Sciatic nerve (tissue), 2 donors: ENCODE results near the gene RHD. TPM values are rescaled to one million over a fixed set of nuclear protein-coding genes. Genes with fewer than 3 reads are reported as not detected.
A peak's percentile ranks its signal among the peaks of the same experiment; 100 is the strongest.
"Not testable (repeated sequence)": the region's sequence is repeated elsewhere in the genome, so short reads cannot be mapped to it uniquely, and the experiment has no call there.

Source experiments
- ATAC-seq: fragments of 200-7000 bp; cut with Tn5 transposase; one replicate; pipeline ENCODE4 v1.9.1; 2020; ENCODE audit warnings: mild to moderate bottlenecking, moderate library complexity
- DNase-seq: peaks from one replicate; pipeline ENCODE4 v3.0.0-alpha.2; 2020; ENCODE audit warnings: low spot score
- intact Hi-C: fragments of 100-400 bp; cut with DNase I; formaldehyde crosslinking; loops from one replicate; pipeline ENCODE4 v1.14.2; 2022
- total RNA-seq: library from RNA; stranded (reverse); fragmentation: NEBNext Ultra II Directional; extraction: Animal tissue kit (Norgen Biotek cat#: 25700); gene quantifications from one replicate; pipeline ENCODE4 v1.2.1, GENCODE V29; 2021
- donor health status: DM: no; HTN: no; CAD: no.
- donor health status: DM: no; HTN: no; CAD: no.

RHD gene
- total RNA-seq, 1 donor from 2014 or later, result 0.27 TPM

- DNase-seq (no peak), ATAC-seq (no peak)
- intact Hi-C loops, result no loop called here
Observed at GRCh38 chr1:25255706-25256577, 16.4 kb upstream of the RHD start.

DNA sequence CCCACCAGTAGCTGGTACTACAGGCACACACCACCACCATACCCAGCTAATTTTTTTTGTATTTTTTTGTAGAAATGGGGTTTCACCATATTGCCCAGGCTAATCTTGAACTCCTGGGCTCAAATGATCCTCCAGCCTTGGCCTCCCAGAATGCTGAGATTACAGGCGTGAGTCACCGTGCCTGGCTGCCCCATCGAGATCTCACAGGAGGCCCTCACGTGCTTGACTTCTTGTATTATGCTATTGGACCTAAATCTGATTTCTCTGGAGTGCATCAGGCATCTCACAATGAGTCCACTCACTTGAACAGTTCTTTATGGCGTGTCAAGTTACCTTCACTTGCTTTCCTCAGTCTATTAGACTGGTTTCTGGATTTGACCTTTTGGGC lies 15.7 kb upstream of the RHD start:
- ATAC-seq (no peak), DNase-seq (no peak)
- intact Hi-C loops, result no loop called here

- intact Hi-C loops, result no loop called here
- DNase-seq (no peak), ATAC-seq (no peak)
Observed at GRCh38 chr1:25257196-25257595, 15.1 kb upstream of the RHD start.

GRCh38 chr1:25259813-25260212 lies 12.5 kb upstream of the RHD start:
- intact Hi-C loops, ATAC-seq, DNase-seq: not testable (repeated sequence)

GRCh38 chr1:25260336-25260735 lies 12.0 kb upstream of the RHD start:
- intact Hi-C loops, result not testable (repeated sequence)

GRCh38 chr1:25266554-25267287 lies 5.6 kb upstream of the RHD start:
- peak; percentile 78 for ATAC-seq
- DNase-seq, intact Hi-C loops: not testable (repeated sequence)

More at GRCh38 chr1:25260336-25260735, 12.0 kb upstream of the RHD start:
- DNase-seq, ATAC-seq: not testable (repeated sequence)

- peak; percentile 99 for ATAC-seq
- intact Hi-C loops, result not testable (repeated sequence)
- DNase-seq, result peak; percentile 82
Observed at GRCh38 chr1:25267288-25268142, 4.8 kb upstream of the RHD start.

GRCh38 chr1:25268143-25268760 lies 4.1 kb upstream of the RHD start:
- ATAC-seq, DNase-seq, intact Hi-C loops: not testable (repeated sequence)

- ATAC-seq, intact Hi-C loops, DNase-seq: not testable (repeated sequence)
Observed at GRCh38 chr1:25275648-25276047, 3.3 kb downstream of the RHD start.

- not testable (repeated sequence) for ATAC-seq
Observed at GRCh38 chr1:25277295-25277694, 5.0 kb downstream of the RHD start.

DNA sequence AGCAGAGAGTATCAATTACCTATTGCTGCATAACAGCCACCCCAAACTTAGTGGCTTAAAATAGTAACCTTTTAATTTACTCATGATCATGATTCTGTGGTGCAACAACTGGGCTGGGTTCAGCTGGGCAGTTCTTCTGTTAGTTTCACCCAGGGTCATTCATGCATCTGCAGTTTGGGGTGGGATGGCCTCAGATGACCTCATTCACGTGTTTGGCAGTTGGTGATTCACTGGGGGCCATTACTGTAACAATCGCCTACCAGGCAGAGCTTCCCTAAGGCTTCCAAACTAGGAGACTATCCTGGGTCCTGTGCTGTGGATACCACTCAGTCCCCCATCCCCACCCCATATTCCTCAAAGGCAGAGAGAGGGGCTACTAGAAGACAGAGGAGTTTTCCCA lies 6.0 kb downstream of the RHD start:
- ATAC-seq, intact Hi-C loops, DNase-seq: not testable (repeated sequence)

More at GRCh38 chr1:25277295-25277694, 5.0 kb downstream of the RHD start:
- intact Hi-C loops, DNase-seq: not testable (repeated sequence)

DNA sequence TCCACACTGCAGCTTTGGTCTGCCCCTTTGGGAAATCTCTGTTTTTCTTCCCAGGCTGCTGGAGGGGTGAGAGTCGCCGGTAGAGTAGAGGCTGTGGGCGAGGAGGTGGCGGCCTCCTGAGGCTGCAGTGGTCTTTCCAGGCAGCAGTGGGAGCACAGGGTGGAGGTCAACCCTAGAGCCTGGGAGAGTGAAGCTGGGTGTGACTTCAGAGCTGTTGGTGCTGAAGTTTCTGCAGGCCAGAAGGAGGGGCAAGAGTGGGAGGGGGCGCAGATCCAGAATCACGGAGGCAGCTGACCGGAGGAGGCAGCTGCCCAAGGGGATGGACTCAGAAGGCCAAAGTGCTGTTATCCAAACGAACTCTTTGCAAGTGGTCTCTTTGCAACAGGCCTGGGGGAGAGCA lies 6.5 kb downstream of the RHD start:
- ATAC-seq, DNase-seq, intact Hi-C loops: not testable (repeated sequence)

GRCh38 chr1:25279693-25280111 lies 7.4 kb downstream of the RHD start:
- DNase-seq, intact Hi-C loops: not testable (repeated sequence)

DNA sequence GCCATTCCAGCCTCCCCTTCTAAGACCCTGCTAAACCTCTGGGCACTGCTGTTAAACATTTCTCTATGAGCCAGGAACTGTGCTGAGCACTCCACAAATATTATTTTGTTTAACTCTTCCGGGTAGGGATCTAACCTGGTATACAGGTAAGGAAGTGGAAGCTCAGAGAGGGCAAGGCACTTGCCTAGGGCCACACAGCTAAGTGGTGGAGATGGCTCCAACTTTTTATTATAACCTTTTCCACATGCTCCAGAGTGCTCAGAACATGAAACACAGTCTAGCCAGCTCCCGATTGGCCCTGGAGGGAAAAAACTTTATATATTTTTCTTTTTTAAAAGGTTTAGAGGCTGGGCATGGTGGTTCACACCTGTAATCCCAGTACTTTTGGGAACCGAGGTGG lies 13.6 kb downstream of the RHD start:
- DNase-seq, ATAC-seq, intact Hi-C loops: not testable (repeated sequence)

More at GRCh38 chr1:25279693-25280111, 7.4 kb downstream of the RHD start:
- ATAC-seq, result not testable (repeated sequence)

DNA sequence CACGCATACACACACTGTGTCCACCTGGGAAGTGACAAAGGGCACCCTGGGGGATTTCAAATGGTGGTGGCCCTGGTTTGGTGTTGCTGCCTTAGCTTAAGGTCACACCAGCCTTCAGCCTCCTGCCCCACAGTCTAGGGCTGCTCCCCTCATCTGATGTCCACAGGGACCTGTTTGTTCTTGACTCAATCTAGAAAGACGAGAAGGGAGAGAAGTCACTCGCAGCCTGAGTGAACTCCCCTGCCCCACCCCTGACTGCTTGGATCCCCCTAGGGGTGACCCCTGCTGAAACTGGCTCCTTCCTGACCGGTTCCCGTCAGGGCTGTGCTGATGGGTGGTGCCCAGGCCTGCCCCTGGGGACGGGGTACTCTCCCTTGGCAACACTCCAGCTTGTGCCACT lies 14.9 kb downstream of the RHD start:
- intact Hi-C loops, ATAC-seq, DNase-seq: not testable (repeated sequence)

DNA sequence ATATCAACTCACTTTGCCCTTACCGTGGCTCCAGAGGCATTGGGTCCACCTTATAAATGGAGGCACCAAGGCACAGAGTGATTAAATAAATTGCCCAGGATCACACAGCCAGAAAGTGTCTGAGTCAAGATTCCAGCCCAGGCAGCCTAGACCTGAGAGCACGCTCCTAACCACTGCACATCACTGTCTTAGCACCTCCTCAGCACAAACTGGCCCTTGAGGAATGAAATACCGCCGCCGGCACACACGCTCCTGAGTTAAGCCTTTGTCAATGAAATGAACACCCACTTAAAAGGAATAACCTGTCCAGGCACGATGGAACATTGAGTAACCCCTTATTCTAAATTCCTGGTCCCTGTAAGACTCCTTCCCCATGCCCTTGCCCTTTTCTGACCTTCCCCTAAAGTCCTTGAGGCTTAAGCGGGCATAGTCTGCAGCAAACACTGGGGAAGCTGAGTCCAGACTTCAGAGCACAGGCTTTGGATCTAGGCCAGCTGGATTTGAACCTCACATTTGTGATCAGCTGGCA lies 16.3 kb downstream of the RHD start:
- DNase-seq, intact Hi-C loops, ATAC-seq: not testable (repeated sequence)

DNA sequence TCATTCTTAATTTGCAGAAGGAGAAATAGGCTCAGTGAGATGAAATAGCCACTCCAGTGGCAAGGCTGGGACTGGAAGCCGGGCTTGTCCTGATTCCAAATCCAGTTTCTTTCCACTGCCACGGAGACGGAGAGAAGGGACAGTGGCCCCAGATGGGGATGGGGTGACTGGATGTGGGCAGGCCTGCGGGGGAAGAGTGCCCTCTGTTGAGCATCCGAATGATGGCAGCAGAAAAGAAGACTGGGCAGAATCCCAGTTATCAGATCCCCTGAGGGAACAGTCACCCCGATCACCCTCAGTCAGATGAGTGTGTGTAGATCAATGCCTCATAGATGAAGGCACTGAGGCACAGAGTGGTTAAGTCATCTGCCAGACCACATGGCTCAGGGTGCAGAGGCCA lies 17.7 kb downstream of the RHD start:
- ATAC-seq, result peak; percentile 58
- intact Hi-C loops, result not testable (repeated sequence)

GRCh38 chr1:25293426-25293825 lies 21.1 kb downstream of the RHD start:
- ATAC-seq, DNase-seq, intact Hi-C loops: not testable (repeated sequence)

More for the DNA sequence above, 17.7 kb downstream of the RHD start:
- not testable (repeated sequence) for DNase-seq
